GM12874 (cell line): Measurements from ENCODE around the gene GTF2A2.
A peak's percentile ranks its signal among the peaks of the same experiment; 100 is the strongest.

Source experiments
- CTCF ChIP-seq: IDR thresholded peaks from 2 replicates; pipeline ENCODE4 v1.5.1; 2011; ENCODE audit warnings: low read depth, mild to moderate bottlenecking, control low read depth, low read length, moderate library complexity; ENCODE audit not compliant: insufficient read depth

The GTF2A2 gene

GRCh38 chr15:59691194-59691805, 34.0 kb upstream of the GTF2A2 start:
- peak; percentile 41; the same call in 1 of the 2 replicates for TF ChIP-seq CTCF

- TF ChIP-seq CTCF, result no peak
Measured at GRCh38 chr15:59689626-59690236, 32.4 kb upstream of the GTF2A2 start.

GRCh38 chr15:59688782-59689625, 31.7 kb upstream of the GTF2A2 start, which contains the start of gene BNIP2:
TSS of gene BNIP2 (minus strand) at chr15:59689320. CDS start at chr15:59682457, 6,863 bp downstream.
- no peak for TF ChIP-seq CTCF

GRCh38 chr15:59688423-59688781, 31.1 kb upstream of the GTF2A2 start:
- TF ChIP-seq CTCF, result no peak

GRCh38 chr15:59687836-59688235, 30.5 kb upstream of the GTF2A2 start:
- no peak for TF ChIP-seq CTCF

- no peak for TF ChIP-seq CTCF
Measured at GRCh38 chr15:59686389-59686788, 29.1 kb upstream of the GTF2A2 start.

- TF ChIP-seq CTCF, result no peak
Measured at GRCh38 chr15:59685737-59686297, 28.5 kb upstream of the GTF2A2 start.
